Left ventricle myocardium inferior (tissue), 1 donor: ENCODE measurements around the gene TMEM250. TPM values are rescaled to one million over a fixed set of nuclear protein-coding genes. Genes with fewer than 3 reads are reported as not detected.

Experiments
- DNase-seq: peaks from one replicate; pipeline ENCODE4 v3.0.0-alpha.2; 2020
- H3K27ac ChIP-seq: fragments of 200-600 bp; replicated peaks from 2 replicates; pipeline ENCODE4 v1.8.0; 2021
- H3K27me3 ChIP-seq: fragments of 200-600 bp; 2 replicates; pipeline ENCODE4 v1.8.0; 2021; ENCODE audit warnings: low read depth
- H3K36me3 ChIP-seq: fragments of 200-600 bp; 2 replicates; pipeline ENCODE4 v1.8.0; 2021
- H3K4me1 ChIP-seq: fragments of 200-600 bp; 2 replicates; pipeline ENCODE4 v1.8.0; 2021
- H3K4me3 ChIP-seq: fragments of 200-600 bp; 2 replicates; pipeline ENCODE4 v1.8.0; 2021; ENCODE audit warnings: mild to moderate bottlenecking, moderate library complexity
- H3K9me3 ChIP-seq: fragments of 200-600 bp; replicated peaks from 2 replicates; pipeline ENCODE4 v1.8.0; 2021
- intact Hi-C: fragments of 100-400 bp; cut with micrococcal nuclease; formaldehyde crosslinking; loops from one replicate; pipeline ENCODE4 v1.11.0; 2022
- long read RNA-seq: library from polyadenylated mRNA; unstranded; transcript quantifications from one replicate; pipeline ENCODE4 v2.0.0, GENCODE V29; 2021
- total RNA-seq: library from RNA; stranded (reverse); fragmentation: NEBNext Ultra II Directional; extraction: Animal tissue kit (Norgen Biotek cat#: 25700); gene quantifications from one replicate; pipeline ENCODE4 v1.2.1, GENCODE V29; 2021
- TF ChIP-seq, protein P1 (sequence below): fragments of 200-600 bp; IDR thresholded peaks from 2 replicates; pipeline ENCODE4 v1.8.0; 2021; ENCODE audit warnings: antibody characterized with exemption, mild to moderate bottlenecking, borderline replicate concordance
- donor health status: DM: no; HTN: yes; CAD: no; lungs with severe emphysema.

TMEM250 gene, protein sequence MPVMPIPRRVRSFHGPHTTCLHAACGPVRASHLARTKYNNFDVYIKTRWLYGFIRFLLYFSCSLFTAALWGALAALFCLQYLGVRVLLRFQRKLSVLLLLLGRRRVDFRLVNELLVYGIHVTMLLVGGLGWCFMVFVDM
- total RNA-seq = 15.1 TPM
- long read RNA-seq, transcript TMEM250-201 (2 exons, 2,823 nt) = major isoform, 36 of 67 reads
- long read RNA-seq, partial matches to known transcripts = 1 of 67 reads
- long read RNA-seq, other reads (novel, unspliced or antisense) = 27 of 67 reads

DNA sequence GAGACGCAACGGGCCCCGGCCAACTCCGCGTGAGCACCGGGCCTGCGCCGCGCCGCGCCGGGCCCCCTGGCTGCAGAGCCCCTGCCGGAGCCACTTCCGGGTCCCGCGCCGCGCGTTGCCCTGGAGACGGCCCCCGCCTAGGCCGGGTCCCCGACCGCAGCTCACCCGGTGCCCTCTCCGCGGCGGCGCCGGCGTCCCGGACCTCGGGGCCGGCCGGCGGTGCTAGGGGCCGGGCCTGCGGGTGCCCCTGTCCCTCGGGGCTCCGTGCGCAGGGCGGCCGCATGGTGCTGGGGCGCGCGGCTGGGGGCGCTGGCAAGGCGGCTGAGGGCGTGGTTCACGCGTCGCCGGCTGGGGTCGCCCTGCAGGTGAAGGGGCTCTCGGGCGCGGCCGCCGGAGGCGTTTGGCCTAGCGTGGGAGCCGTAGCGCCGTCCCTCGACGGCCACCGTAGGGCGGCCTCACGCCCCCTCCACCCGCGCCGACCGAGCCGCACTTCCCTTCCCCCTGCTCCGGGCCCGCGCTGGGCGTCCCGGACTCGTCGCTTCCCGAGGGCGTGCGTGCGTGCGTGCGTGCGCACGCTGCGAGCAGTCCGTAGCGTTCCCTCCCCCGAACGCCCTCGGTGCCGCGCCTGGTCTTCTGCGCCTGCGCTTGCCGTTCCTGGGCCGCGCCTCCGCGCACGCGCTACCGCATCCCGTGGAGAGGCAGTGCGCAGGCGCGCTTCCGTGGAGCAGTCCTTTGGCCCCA is at the start of gene TMEM250:
Gene TMEM250 (minus strand): TSS at position 556 of the 741 bp plus-strand sequence. CDS start 1,975 bp downstream, outside the sequence.
- DNase-seq = peak; percentile 95
- intact Hi-C loops = no loop called here
- Histone ChIP-seq H3K36me3 (peaks cover 18% of the 10 kb centered on the region), H3K9me3 (no peaks in the 10 kb centered on the region), H3K27ac (peak within 1 kb of the TSS; percentile 98), H3K4me3 (peak within 1 kb of the TSS; percentile 87), H3K27me3 (no peaks in the 10 kb centered on the region), H3K4me1 (peaks cover 43% of the 10 kb centered on the region)
- TF ChIP-seq, protein P1, sequence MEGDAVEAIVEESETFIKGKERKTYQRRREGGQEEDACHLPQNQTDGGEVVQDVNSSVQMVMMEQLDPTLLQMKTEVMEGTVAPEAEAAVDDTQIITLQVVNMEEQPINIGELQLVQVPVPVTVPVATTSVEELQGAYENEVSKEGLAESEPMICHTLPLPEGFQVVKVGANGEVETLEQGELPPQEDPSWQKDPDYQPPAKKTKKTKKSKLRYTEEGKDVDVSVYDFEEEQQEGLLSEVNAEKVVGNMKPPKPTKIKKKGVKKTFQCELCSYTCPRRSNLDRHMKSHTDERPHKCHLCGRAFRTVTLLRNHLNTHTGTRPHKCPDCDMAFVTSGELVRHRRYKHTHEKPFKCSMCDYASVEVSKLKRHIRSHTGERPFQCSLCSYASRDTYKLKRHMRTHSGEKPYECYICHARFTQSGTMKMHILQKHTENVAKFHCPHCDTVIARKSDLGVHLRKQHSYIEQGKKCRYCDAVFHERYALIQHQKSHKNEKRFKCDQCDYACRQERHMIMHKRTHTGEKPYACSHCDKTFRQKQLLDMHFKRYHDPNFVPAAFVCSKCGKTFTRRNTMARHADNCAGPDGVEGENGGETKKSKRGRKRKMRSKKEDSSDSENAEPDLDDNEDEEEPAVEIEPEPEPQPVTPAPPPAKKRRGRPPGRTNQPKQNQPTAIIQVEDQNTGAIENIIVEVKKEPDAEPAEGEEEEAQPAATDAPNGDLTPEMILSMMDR = peak; percentile 40

DNA sequence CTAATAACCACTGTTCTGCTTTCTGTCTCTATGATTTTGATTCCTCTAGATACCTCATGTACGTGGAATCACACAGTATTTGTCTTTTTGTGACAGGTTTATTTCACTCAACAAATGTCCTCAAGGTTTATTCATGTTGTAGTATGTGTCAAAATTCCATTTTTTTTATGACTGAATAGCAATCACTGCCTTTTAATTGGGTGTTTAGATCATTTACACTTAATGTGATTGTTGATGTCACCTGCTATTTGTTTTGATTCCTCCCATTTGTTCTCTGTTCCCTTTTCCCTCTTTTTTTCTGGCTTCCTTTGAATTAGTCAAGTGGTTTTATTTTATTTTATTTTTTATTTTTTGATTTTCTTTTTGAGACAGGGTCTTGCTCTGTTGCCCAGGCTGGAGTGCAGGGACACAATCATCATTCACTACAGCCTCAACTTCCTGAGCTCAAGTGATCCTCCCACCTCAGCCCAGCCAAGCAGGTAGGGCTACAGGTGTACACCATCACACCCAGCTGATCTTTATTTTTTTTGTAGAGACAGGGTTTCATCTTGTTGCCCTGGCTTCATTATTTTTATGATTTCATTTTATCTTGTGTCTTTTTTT is 44.7 kb upstream of the TMEM250 start:
- intact Hi-C loops = no loop called here
- peaks cover 12% of the 10 kb centered on the region for H3K9me3 ChIP-seq
- no peaks in the 10 kb centered on the region for H3K36me3 ChIP-seq
- no peaks in the 10 kb centered on the region for H3K4me1 ChIP-seq
- no peak overlapping the region for H3K4me3 ChIP-seq
- no peak overlapping the region for H3K27ac ChIP-seq
- TF ChIP-seq, protein P1 = no peak
- DNase-seq = no peak
- peaks cover 34% of the 10 kb centered on the region for H3K27me3 ChIP-seq

DNA sequence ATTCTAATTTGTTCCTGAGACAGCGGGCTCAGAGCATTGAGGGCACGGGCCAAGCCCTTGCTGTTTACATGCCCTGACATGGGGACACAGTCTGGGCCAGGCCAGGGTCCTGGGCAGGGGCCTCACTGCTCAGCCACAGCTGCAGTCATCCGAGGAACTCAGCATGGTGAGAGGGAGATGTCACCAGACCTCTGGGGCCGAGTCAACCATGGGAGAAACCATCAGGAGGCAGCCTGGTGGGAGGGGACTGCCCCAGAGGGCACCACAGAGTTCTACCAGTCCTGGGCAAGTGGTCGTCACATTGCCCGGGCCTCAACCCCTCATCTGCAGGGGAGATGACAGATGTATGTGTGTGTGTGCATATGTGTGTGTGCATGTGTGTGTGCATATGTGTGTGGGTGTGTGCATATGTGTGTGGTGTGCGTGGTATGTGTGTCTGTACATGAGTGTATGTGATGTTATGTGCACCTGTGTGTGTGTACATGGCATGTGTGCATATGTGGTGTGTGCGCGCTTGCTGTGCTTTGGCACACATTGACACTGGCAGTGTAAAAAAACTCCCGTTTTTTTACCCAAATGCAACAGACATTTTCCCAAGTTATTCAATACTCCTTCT is 42.4 kb upstream of the TMEM250 start:
- TF ChIP-seq, protein P1 = no peak
- Histone ChIP-seq H3K4me3 (no peak overlapping the region), H3K36me3 (no peaks in the 10 kb centered on the region), H3K27ac (no peak overlapping the region), H3K4me1 (no peaks in the 10 kb centered on the region), H3K9me3 (peaks cover 12% of the 10 kb centered on the region), H3K27me3 (peaks cover 53% of the 10 kb centered on the region)
- intact Hi-C loops = no loop called here
- DNase-seq = no peak

DNA sequence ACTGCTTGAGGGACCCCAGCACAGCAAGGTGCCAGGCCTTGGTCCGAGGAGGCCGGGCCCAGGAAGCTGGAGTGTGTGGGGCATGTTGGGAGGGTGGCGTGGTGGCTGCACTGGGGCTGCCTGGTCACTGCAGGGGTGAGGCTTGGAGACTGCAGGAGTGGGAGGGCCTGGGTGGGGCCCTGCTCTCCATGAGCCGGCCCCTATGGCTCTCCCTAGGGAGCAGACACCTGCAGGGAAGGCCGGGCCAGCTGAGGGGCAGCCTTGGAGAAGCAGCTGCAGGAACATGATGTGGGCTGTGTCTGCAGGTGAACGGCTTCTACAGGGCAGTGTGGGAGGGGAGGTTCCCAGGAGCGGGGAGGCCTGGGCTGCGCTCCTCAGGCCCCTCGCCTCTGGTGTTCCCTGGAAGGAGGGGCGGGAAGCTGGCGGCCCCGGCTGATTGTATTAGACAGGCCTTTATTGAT is 41.7 kb upstream of the TMEM250 start:
- H3K27me3 ChIP-seq = peaks cover 59% of the 10 kb centered on the region
- intact Hi-C loops = no loop called here

DNA sequence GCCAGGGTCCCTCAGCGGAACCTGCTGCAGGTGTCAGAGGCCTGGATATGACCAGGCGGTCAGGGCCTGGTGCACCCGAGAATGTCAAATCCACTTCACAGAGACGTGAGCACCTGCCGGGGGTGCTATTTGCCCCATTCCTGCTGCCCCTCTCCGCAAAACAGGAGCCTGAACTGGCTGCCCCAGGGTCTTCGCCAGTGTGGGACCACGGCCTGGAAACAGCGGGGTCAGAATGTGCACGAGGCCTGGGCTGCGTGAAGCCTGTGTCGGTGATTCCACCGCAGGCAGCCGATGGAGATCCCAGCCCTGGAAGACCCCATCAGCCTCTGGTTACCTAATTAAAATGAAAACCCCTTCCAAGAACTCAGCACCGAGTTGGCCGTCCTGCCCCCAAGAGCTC is 41.2 kb upstream of the TMEM250 start:
- no peak for DNase-seq

More for the DNA sequence above, 41.7 kb upstream of the TMEM250 start:
- Histone ChIP-seq H3K4me1 (no peaks in the 10 kb centered on the region), H3K4me3 (no peak overlapping the region), H3K27ac (no peak overlapping the region), H3K36me3 (no peaks in the 10 kb centered on the region), H3K9me3 (peaks cover 12% of the 10 kb centered on the region)
- no peak for DNase-seq
- TF ChIP-seq, protein P1 = no peak

More for the DNA sequence above, 41.2 kb upstream of the TMEM250 start:
- Histone ChIP-seq H3K27me3 (peaks cover 65% of the 10 kb centered on the region), H3K9me3 (peaks cover 12% of the 10 kb centered on the region), H3K27ac (no peak overlapping the region), H3K36me3 (no peaks in the 10 kb centered on the region), H3K4me3 (no peak overlapping the region), H3K4me1 (no peaks in the 10 kb centered on the region)
- intact Hi-C loops = no loop called here
- TF ChIP-seq, protein P1 = no peak
